ENCODE measurements around the gene ZNF316.
A peak's percentile ranks its signal among the peaks of the same experiment; 100 is the strongest.

GRCh38 chr7:6589151-6589828 lies 47.8 kb upstream of the ZNF316 start:
- TF ChIP-seq HDGF (IDR thresholded peaks at IDR 0.05) (peak; percentile 36; the same call in 1 of the 2 replicates), POLR2A (IDR thresholded peaks at IDR 0.05; ENCODE audit: low read depth, low read length) (no peak), CTCF (IDR thresholded peaks at IDR 0.05 in 2 of 3, conservative IDR thresholded peaks at IDR 0.05 in 1 of 3; ENCODE audit: control insufficient read depth in 2 of 3, extremely low read depth in 1 of 3, insufficient read depth in 1 of 3, low read depth in 3 of 3, low read length in 3 of 3) (no peak), GABPA (IDR thresholded peaks at IDR 0.05; ENCODE audit: low read depth) (no peak), MTA3 (IDR thresholded peaks at IDR 0.05; ENCODE audit: borderline replicate concordance, low read length) (no peak), EGR1 (IDR thresholded peaks at IDR 0.05; ENCODE audit: borderline replicate concordance in 1 of 2, low read depth in 2 of 2, low read length in 2 of 2) (no peak), ESRRA (IDR thresholded peaks at IDR 0.05; ENCODE audit: low read length) (no peak), NR2F1 (conservative IDR thresholded peaks at IDR 0.05) (no peak)
